ENCODE measurements around the gene ING5.

DNA sequence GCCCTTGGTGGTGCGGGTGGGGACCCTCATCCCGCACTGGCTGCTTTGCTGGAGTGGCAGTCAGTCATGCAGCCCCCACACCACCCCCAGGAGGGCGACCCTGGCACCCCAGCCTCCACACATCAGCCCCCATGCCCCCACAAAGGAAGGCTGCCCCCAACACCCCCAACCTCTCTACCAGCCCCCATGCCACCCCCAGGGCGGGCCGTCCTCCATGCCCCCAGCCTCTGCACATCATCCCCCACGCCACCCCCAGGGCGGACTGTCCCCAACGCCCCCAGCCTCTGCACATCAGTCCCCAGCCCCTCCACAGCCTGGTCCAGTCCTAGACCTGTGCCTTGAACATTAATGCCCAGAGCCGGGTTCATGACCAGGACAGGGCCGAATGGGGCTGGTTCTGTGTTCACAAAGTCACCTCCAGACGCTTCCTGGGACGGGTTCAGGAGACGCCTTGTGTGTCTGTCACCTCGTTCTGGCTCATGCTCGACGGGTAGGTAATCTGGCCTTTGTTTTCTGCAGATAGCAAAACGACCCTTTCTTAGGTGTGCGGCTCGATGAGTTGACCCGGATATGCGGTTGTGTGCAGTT lies 50.9 kb downstream of the ING5 start:
- TF ChIP-seq, protein P1, sequence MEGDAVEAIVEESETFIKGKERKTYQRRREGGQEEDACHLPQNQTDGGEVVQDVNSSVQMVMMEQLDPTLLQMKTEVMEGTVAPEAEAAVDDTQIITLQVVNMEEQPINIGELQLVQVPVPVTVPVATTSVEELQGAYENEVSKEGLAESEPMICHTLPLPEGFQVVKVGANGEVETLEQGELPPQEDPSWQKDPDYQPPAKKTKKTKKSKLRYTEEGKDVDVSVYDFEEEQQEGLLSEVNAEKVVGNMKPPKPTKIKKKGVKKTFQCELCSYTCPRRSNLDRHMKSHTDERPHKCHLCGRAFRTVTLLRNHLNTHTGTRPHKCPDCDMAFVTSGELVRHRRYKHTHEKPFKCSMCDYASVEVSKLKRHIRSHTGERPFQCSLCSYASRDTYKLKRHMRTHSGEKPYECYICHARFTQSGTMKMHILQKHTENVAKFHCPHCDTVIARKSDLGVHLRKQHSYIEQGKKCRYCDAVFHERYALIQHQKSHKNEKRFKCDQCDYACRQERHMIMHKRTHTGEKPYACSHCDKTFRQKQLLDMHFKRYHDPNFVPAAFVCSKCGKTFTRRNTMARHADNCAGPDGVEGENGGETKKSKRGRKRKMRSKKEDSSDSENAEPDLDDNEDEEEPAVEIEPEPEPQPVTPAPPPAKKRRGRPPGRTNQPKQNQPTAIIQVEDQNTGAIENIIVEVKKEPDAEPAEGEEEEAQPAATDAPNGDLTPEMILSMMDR (IDR thresholded peaks at IDR 0.05) = no peak
- TF ChIP-seq ZFX (IDR thresholded peaks at IDR 0.05; ENCODE audit: borderline replicate concordance) = no peak
